ENCODE data around the gene LANCL3.

The LANCL3 gene

GRCh38 chrX:37716602-37717001 is 145.1 kb downstream of the LANCL3 start:
- no peak for TF ChIP-seq CTCF (IDR thresholded peaks at IDR 0.05; ENCODE audit: low read depth, low read length)
- no peak for DNase-seq (ENCODE audit: low read depth, low spot score)
- H3K4me3 ChIP-seq (ENCODE audit: low read depth, low read length) = no peak overlapping the region
- in situ Hi-C loops (cut with HindIII; ENCODE audit: low sequenced_read_pairs) = no loop called here

- in situ Hi-C loops (cut with HindIII; ENCODE audit: low sequenced_read_pairs) = no loop called here
- no peak for TF ChIP-seq CTCF (IDR thresholded peaks at IDR 0.05; ENCODE audit: low read depth, low read length)
- DNase-seq (ENCODE audit: low read depth, low spot score) = no peak
- no peak overlapping the region for H3K4me3 ChIP-seq (ENCODE audit: low read depth, low read length)
These were observed 146.2 kb downstream of the LANCL3 start for GRCh38 chrX:37717708-37718107.

GRCh38 chrX:37722595-37722994 is 151.1 kb downstream of the LANCL3 start:
- TF ChIP-seq CTCF (IDR thresholded peaks at IDR 0.05; ENCODE audit: low read depth, low read length) = no peak
- no peak for DNase-seq (ENCODE audit: low read depth, low spot score)
- in situ Hi-C loops (cut with HindIII; ENCODE audit: low sequenced_read_pairs) = no loop called here
- H3K4me3 ChIP-seq (ENCODE audit: low read depth, low read length) = no peak overlapping the region

GRCh38 chrX:37726346-37726745 is 154.9 kb downstream of the LANCL3 start:
- in situ Hi-C loops (cut with HindIII; ENCODE audit: low sequenced_read_pairs) = no loop called here
- H3K4me3 ChIP-seq (ENCODE audit: low read depth, low read length) = no peak overlapping the region
- no peak for DNase-seq (ENCODE audit: low read depth, low spot score)
- no peak for TF ChIP-seq CTCF (IDR thresholded peaks at IDR 0.05; ENCODE audit: low read depth, low read length)
